NAMALWA (cell line): ENCODE measurements around the gene SLC9A4.

Source experiments
- DNase-seq: peaks from one replicate; pipeline ENCODE4 v3.0.0-alpha.2; 2015; ENCODE audit warnings: low spot score

The SLC9A4 gene

DNA sequence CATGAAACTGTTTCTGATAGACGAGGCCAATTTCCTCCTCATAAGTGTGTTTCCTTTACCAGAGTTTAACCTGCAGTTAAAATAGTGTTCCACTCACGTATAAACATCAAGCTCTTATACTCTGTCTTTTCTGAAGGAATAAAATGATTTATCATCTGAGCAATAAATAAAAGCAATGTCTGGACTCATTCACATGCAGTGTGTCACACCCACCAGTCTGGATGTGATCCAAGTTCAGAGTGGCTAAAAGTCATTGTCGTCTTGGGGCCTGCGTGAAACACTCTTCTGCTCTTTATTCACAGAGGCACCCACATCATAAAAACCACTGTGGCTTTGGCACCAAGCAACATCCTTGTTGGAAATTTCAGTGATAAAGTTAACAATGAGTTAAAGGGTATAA, 19.5 kb upstream of the SLC9A4 start:
- DNase-seq: no peak

DNA sequence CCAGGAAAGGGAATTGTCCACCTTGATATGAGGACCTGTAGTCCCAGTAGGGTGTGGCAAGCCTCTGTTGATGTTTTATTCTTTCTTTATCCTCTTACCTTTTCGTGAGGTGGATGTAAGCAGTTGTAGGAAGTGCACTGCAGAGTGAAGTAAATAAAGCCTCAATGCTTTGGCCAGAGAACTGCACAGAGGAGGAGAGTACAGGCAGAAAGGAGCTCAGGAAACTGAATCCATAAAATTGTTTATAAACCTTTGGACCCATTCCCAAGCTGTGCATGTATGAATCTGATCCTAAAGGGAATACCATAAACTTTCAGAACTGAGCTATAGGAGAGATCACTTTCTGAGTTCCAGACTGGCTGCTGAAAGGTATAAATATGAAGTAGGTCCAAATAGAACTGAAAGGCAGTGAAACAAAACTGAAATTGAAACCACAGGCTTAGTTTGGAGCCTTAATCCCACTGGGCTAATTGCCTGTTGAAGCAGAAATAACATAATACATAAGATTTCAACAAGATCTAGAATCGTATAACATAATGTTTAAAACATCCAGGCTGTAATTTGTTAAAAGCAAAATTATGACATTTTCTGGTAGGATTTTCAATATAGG, 17.9 kb upstream of the SLC9A4 start:
- DNase-seq: no peak

DNA sequence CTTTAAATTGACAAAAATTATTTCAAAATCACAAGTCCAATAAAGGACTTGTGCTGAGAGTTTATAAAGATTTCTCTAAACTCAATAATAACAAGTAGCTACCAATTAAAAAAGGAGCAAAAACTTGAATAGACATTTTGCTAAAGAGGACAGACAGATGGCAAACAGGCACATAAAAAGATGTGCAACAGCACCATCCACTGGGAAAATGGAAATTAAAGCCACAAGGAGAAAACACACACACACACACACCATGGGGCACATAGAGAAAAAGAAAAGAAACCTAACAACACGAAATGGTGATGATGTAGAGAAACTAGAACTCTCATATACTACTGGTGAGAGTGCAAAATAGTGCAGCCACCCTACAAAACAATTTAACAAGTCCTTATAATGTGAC, 12.6 kb upstream of the SLC9A4 start:
- no peak for DNase-seq

DNA sequence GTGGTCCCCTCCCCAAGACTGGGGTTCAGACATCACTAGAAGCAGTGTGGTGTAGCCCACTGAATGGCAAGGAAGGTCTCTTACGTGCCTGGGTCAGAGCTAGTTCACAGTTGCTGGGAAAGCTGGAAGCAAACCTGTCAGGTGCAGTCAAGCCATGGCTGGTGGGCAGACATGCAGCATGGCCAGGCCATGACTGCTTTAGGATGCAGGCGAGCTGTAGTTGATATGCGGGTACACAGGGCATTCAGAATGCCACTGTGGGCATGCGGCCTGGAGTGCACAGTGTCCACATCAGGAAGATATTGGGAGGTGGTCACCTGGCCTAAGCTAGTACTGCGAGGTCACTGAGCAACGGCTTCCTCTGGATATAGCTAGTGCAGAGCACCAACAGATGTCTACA, 11.8 kb upstream of the SLC9A4 start:
- DNase-seq: no peak

DNA sequence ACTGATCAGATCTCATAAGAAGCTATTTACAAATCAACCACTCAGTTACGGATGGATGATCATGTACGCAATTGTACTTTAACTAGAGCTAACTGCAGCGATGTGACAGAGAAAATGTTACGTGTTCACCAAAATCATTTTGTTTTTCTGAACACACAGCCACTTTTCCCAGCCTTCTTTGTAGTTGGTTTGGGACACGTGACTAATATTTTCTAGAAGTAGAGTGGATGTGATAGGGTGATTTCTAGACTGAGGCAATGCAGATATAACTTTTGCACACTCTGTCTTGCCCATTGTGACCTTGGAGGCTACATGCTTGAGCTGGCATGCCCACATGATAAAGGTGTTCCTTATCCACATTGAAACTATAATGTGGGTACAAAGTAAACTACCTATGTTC, 9.9 kb upstream of the SLC9A4 start:
- no peak for DNase-seq

DNA sequence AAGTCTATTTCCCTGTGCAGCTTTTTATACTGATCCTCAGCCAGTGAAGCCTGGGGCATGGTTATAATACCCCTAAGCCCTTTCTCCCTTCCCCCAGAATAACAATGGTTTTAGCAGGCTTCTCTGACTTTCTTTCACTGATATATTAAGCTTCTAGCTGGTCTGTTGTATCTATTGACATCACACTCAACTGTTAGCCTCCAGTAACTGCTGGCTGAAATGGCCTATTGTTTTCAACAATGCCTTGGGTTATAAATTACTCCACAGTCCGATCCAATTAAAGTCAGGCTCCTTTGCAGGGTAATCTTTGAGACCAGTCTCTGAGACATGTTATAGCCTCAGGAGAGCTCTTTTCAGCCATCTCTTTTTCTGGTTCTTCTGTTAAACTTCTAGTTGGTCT, 2.9 kb upstream of the SLC9A4 start:
- DNase-seq: no peak

DNA sequence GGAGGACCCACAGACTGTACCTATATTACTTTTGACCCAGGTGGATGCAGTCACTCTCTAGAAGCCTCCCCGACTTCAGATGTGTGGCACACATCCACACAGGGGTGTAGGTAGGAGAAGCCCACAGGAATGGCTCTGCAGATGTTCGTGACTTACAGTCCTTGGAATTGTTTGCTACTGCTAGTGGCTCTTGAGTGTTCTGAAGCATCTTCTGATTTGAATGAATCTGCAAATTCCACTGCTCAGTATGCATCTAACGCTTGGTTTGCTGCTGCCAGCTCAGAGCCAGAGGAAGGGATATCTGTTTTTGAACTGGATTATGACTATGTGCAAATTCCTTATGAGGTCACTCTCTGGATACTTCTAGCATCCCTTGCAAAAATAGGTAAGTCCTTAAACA, 605 bp downstream of the SLC9A4 start:
- no peak for DNase-seq

DNA sequence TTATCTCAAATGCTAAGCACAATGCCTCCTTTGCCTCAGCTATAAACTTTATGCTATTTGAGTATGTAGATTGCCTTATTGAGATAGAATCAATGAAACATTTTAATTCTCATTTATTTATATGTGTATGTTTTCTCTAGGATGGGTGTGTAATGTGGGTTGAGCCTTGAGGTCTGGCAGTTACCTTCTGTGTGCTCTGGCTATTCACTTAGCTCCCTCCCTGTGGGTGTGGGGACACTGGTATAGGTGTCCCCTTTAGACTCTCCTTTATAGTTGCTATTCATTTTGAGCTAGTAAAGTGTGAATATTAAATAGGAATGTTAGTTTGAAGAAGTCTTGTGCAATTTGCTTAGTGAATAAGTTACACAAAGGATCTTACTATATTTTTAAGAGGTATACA, 1.8 kb downstream of the SLC9A4 start:
- DNase-seq: no peak

DNA sequence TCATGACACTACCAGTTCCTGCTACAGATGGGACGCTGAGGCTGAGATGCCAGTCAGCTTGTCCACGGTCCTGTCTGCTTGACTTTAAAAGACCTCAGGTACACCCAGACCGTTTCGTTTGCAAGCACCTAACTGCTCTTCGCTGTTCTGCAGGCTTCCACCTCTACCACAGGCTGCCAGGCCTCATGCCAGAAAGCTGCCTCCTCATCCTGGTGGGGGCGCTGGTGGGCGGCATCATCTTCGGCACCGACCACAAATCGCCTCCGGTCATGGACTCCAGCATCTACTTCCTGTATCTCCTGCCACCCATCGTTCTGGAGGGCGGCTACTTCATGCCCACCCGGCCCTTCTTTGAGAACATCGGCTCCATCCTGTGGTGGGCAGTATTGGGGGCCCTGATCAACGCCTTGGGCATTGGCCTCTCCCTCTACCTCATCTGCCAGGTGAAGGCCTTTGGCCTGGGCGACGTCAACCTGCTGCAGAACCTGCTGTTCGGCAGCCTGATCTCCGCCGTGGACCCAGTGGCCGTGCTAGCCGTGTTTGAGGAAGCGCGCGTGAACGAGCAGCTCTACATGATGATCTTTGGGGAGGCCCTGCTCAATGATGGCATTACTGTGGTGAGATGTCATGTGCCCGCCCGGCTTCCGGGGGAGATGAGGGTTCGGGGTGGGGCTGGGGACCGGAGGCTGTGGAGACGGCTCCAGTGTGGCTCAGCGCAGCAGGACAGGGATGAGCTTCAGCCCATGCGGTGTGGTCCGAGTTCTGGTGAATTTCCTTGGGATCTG, 5.9 kb downstream of the SLC9A4 start:
- no peak for DNase-seq

DNA sequence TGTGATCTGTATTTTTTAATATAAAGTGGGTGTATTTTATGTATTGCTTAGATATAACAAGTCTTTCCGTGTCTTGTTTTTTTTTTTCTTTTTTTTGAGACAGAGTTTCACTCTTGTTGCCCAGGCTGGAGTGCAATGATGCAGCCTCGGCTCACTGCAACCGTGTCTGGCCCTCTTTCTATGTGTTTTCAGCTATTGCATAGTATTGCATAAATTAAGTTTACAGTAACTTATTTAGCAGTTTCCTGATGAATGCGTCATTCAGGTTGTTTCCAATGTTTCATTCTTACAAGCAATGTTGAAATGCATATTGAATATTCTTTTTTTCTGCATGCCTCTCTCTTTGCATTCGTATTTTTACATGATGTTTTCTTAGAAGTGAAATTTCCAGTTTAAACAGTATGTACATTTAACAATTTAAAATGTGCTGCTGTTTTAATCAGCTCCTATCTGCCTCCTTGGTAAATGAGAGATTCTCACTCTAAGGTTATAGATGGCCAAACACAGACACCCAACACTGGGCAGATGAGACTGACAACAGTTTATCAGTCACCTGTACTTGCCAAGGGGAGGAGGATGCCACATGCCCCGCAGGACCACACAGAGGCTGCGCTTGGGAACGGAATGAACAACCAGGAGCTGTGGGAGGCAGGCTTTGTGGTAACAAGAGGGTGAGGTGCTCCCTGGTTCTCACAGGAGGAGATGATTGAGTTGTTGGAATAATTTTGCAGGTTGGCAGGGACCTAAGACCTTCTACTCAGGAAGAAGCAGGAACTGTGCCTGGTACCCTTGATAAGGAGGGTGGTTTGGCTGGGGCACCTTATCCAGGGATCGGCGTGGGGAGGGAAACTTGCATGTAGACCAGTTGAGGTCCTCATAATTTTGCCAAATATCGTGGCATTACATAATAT, 7.5 kb downstream of the SLC9A4 start:
- no peak for DNase-seq

DNA sequence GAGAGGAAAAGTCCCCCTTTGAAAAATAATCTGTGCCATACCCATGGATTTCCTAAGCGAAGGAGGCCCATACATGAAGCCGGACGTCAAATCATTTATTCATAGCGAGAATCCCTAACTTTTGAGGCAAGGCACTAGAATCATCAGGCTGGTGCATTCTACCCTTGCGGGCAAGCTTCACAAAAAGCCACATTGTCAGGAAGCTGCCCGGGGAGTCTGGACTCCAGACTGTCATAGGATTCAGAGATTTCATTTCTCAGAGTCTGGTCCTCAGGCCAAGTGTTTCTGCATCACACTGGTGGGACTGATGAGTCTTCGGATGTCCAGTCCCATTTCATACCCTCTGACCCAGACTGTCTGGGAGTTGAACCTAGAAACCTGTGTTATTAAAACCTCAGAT, 8.9 kb downstream of the SLC9A4 start:
- DNase-seq: no peak

DNA sequence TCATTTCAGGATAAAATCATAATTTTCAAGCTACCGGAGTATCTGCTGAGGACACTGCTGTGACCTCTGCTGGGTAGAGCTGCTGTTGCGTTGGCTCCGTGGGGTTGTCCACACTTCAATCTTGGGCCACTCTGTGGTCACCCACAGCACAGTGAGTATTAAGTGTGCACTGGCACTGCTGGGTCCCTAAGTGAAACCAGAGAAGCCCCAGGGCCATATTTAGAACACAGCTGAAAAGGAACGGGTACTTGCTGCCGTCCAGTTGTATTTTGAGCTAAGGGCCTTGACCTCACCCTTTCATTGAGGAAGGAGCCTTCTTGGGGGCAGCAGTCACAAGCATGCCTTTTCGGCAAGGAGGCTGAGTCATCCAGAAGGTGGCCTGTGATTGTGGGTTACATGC, 10.1 kb downstream of the SLC9A4 start:
- DNase-seq: no peak

DNA sequence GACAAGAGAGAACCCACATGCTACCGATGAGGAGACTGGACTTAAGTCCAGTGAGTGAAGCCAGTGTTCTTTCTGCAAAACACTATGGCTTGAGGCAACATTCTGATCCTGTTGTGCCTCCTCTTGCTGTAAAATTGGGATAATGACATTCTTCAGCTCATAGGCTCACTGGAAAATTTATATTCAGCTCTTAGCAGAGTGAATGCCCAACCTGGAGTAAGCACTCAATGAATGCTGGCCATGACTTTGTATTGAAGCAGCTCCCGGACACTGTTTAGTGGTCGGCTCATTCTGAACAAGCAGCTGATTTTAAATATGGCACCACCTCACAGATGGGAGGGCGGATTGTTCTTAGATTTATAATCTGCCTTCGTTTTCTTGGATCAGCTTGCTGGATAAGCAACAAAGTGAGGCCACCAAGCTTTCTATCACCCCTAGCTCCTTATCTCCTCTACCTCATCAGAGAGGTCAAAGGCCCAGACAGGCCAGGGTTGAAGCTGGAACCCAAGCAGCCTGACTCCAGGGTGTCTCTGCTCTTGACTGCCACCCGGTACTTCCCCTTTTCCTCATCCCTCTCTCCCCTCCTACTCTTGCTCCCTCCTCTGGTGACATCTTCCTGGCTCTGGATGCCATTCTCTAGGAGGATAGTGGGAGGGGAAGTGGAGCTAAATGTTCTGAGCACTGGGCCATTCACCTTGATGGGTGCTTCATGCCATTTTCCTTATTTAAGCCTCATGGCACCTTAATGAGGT, 11.5 kb downstream of the SLC9A4 start:
- no peak for DNase-seq

DNA sequence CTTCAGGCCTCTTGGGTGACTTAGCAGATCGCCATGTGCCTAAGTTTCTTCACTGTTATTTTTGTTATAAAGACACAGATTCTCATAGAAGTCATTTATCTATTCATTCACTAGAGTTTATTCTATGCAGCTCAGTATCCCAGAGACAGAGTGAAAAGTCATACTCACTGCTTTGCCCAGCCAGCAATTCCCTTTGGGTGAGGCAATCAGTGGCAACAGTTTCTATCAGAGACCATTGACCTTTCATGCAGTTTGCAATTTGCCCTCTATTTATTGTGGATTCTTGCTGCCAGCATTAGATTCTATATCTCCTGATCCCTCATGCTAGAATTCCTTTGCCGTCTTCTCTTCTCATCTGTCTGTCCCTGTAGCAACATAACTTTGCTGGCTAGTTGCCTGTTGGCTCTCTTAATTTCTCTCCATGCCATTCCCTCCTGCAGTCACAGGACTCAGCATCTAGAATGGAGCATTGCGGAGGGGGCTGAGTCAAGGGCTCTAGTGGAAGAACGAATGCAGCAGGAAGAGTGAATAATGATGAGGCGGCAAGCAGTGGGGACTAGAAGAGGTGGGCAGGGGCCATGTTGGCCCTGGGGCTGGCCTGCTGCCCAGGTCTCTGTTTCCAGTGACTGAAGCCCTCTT, 12.2 kb downstream of the SLC9A4 start:
- no peak for DNase-seq

DNA sequence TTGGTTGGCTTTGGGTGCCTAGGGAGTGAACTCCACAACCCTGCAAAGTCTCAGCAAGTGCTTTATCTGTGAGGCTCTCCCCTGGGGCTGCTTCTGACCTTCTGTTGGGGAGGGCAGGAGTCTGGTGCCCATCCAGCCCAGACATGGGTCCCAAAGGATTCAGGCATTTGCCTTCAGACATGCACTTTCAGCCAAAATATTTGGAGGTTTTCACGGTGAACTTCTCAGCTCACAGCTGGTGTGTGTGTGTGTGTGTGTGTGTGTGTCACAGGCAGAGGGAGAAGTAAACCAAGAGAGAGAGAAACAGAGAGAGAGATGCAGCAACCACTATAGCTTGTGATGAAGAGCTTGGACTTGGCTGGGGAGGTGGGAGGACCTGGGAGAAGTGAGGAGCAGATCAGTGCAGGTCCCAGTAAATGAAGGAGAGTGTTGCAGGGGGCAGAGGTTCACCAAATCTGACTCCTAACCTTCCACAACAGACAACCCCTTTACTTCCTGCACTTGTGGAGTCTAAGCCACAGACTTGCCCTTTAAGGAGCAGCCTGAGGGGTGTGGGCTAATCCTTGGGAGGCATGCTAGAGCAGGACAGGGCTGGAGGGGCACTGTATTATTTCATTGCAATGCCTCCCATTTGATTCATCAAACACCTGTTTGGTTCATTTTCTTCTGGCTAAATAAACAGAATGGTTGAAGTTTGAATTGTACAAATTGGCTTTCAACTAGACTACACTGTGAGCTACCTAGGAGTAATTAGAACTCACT, 14.1 kb downstream of the SLC9A4 start:
- no peak for DNase-seq

DNA sequence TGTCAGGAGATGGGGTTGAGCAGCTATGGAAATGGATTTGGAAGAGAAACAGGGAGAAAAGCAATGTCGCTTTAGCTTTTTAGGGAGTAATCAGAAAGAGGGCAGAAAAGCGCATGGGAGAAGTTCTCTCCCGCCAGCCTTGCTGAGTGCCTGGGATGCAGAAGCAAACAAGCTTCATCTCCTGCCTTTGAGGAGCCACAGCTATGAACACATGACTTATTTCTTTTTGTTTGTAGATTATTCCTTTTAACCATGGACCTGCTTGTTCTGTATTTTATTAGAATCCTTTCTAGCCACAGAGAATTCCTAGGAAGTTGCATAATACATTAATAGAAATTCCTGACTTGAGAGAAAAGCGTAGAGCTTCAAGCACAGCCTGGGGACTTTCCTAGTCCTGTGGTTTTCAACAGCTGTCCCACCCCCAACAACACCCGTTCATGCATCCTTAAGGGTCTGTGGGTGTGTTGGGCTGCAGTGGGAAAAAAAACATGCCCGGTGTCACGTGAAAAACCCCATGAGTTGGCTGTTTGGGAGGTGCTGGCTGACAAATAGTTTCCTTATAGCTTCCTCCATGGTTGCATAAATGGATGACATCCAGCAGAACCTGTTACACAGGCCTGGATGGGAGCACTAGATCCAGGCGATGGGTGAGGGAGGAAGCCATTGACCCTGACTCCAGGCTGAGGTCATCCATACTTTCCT, 14.9 kb downstream of the SLC9A4 start:
- no peak for DNase-seq

DNA sequence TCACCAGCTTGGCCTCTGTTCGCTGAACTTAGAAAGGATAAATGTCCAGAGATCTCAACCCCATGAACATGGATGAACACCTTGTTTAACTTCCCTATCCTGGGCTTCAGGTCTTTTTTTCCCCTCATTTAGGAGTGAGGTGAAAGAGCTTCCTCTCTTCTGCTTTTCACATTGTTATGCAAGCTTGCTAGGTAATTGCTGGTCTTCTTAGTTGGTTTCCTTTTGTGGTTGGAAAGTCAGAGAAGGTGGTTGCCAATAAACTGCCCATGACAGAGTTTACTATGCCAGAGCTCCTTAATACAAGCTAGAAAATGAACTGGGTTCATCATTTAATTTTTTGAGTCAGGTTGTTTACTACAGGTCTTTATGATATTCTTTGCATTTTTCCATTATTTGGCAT, 16.6 kb downstream of the SLC9A4 start:
- DNase-seq: no peak

DNA sequence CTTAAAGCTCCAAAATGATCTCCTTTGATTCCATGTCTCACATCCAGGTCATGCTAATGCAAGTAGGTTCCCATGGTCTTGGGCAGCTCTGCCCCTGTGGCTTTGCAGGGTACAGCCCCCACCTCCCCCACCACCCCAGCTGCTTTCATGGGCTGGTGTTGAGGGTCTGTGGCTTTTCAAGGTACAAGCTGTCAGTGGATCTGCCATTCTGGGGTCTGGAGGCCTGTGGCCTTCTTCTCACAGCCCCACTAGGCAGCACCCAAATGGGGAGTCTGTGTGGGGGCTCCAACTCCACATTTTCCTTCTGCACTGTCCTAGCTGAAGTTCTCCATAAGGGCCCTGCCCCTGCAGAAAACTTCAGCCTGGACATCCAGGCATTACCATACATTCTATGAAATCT, 19.0 kb downstream of the SLC9A4 start:
- no peak for DNase-seq

DNA sequence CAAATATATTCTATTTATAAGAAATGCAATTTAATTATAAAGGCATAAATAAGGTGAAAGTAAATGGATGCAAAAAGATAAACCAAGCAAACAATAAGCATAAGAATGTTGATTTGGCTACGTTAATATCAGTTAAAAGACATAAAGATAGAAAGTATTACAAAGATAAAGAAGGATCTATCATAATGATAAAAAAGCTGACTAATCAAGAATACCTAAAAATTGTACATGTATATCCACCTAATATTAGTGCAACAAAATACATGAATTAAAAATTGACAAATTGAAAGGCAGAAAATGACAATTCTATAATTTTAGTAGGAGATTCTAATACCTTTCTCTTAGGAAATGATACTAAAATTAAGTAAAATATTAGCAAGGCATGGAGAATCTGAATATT, 21.5 kb downstream of the SLC9A4 start:
- DNase-seq: no peak

DNA sequence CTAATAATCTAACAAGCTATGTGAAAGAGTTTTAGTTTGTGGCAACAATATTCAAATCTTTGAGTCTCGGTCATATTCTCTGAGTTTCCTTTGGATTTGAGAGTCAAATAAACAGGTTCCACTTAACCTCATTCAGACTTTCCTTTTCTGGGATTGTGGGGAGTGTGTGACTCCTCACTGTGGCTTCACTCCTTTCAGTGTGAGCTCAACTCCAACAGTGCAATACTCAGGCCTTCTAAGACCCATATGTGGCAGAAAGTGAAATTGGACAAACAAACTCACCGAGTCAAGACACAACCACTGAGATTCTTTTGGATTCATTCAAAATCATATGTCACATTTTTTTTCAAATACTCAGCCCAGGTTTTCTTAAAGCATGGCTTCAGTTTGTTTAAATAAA, 25.4 kb downstream of the SLC9A4 start:
- DNase-seq: no peak
